IPS-15b (cell line): ENCODE results near the gene ANKRD34A.
"Not testable (repeated sequence)": the region's sequence is repeated elsewhere in the genome, so short reads cannot be mapped to it uniquely, and the experiment has no call there.

ENCODE experiments used
- H3K27me3 ChIP-seq: one replicate; pipeline ENCODE4 v1.6.1; 2013; ENCODE audit warnings: low read length; ENCODE audit not compliant: control insufficient read depth, insufficient read depth
- H3K36me3 ChIP-seq: one replicate; pipeline ENCODE4 v1.6.1; 2013; ENCODE audit warnings: low read length; ENCODE audit not compliant: control insufficient read depth, insufficient read depth
- H3K4me1 ChIP-seq: one replicate; pipeline ENCODE4 v1.6.1; 2013; ENCODE audit warnings: mild to moderate bottlenecking, low read length; ENCODE audit not compliant: control insufficient read depth, insufficient read depth
- H3K4me3 ChIP-seq: one replicate; pipeline ENCODE4 v1.5.1; 2013; ENCODE audit warnings: low read depth, low read length
- H3K9ac ChIP-seq: one replicate; pipeline ENCODE4 v1.6.1; 2013; ENCODE audit warnings: low read depth, mild to moderate bottlenecking, low read length
- H3K9me3 ChIP-seq: one replicate; pipeline ENCODE4 v1.6.1; 2013; ENCODE audit warnings: mild to moderate bottlenecking, low read length; ENCODE audit not compliant: control insufficient read depth, insufficient read depth

Gene ANKRD34A

GRCh38 chr1:145927063-145927886 is 37.1 kb downstream of the ANKRD34A start, which contains the start of gene RBM8A:
Gene RBM8A, minus strand, starts transcription at chr1:145927484. Its CDS starts 58 bp downstream, at chr1:145927426.
- Histone ChIP-seq H3K4me3 (peak within 1 kb of the TSS; percentile 97), H3K27me3 (no peaks in the 10 kb centered on the region)

GRCh38 chr1:145926686-145927062 is 37.7 kb downstream of the ANKRD34A start:
- no peaks in the 10 kb centered on the region for H3K9me3 ChIP-seq
- peak overlapping the region; percentile 88 for H3K9ac ChIP-seq
- peaks cover 2% of the 10 kb centered on the region for H3K36me3 ChIP-seq
- H3K27me3 ChIP-seq: no peaks in the 10 kb centered on the region
- H3K4me1 ChIP-seq: no peaks in the 10 kb centered on the region
- H3K4me3 ChIP-seq: peak overlapping the region; percentile 97

More at GRCh38 chr1:145927063-145927886, 37.1 kb downstream of the ANKRD34A start, which contains the start of gene RBM8A:
- H3K9me3 ChIP-seq: no peaks in the 10 kb centered on the region
- H3K9ac ChIP-seq: peak within 1 kb of the TSS; percentile 95
- no peaks in the 10 kb centered on the region for H3K4me1 ChIP-seq
- peaks cover 2% of the 10 kb centered on the region for H3K36me3 ChIP-seq

- H3K9ac ChIP-seq: no peak overlapping the region
- peaks cover 2% of the 10 kb centered on the region for H3K36me3 ChIP-seq
- peaks cover 4% of the 10 kb centered on the region for H3K27me3 ChIP-seq
- H3K4me3 ChIP-seq: no peak overlapping the region
- H3K4me1 ChIP-seq: no peaks in the 10 kb centered on the region
- H3K9me3 ChIP-seq: no peaks in the 10 kb centered on the region
Observed at GRCh38 chr1:145922266-145922665, 42.1 kb downstream of the ANKRD34A start.

GRCh38 chr1:145920297-145920696 is 44.1 kb downstream of the ANKRD34A start:
- H3K4me1 ChIP-seq, H3K27me3 ChIP-seq, H3K4me3 ChIP-seq, H3K9ac ChIP-seq, H3K36me3 ChIP-seq, H3K9me3 ChIP-seq: not testable (repeated sequence)

GRCh38 chr1:145918992-145919939 is 45.1 kb downstream of the ANKRD34A start:
- no peaks in the 10 kb centered on the region for H3K36me3 ChIP-seq
- no peaks in the 10 kb centered on the region for H3K4me1 ChIP-seq
- H3K27me3 ChIP-seq: peaks cover 4% of the 10 kb centered on the region
- peak overlapping the region; percentile 86 for H3K4me3 ChIP-seq
- peak overlapping the region; percentile 55 for H3K9ac ChIP-seq
- H3K9me3 ChIP-seq: no peaks in the 10 kb centered on the region

GRCh38 chr1:145918144-145918991 is 46.0 kb downstream of the ANKRD34A start, which contains the start of gene PEX11B:
Gene PEX11B, minus strand, starts transcription at chr1:145918717. Its CDS starts 29 bp downstream, at chr1:145918688.
- Histone ChIP-seq H3K27me3 (peaks cover 4% of the 10 kb centered on the region), H3K36me3 (no peaks in the 10 kb centered on the region), H3K9me3 (no peaks in the 10 kb centered on the region), H3K4me1 (no peaks in the 10 kb centered on the region), H3K4me3 (peak within 1 kb of the TSS; percentile 86), H3K9ac (peak within 1 kb of the TSS; percentile 56)

GRCh38 chr1:145917595-145917994 is 46.8 kb downstream of the ANKRD34A start:
- Histone ChIP-seq H3K27me3 (peaks cover 4% of the 10 kb centered on the region), H3K9me3 (no peaks in the 10 kb centered on the region), H3K4me1 (no peaks in the 10 kb centered on the region), H3K36me3 (no peaks in the 10 kb centered on the region), H3K4me3 (peak overlapping the region; percentile 86), H3K9ac (no peak overlapping the region)

- Histone ChIP-seq H3K9me3 (no peaks in the 10 kb centered on the region), H3K4me1 (no peaks in the 10 kb centered on the region), H3K4me3 (no peak overlapping the region), H3K27me3 (peaks cover 4% of the 10 kb centered on the region), H3K9ac (no peak overlapping the region), H3K36me3 (no peaks in the 10 kb centered on the region)
Observed at GRCh38 chr1:145916745-145917144, 47.6 kb downstream of the ANKRD34A start.

- Histone ChIP-seq H3K9me3 (no peaks in the 10 kb centered on the region), H3K4me1 (no peaks in the 10 kb centered on the region), H3K4me3 (no peak overlapping the region), H3K36me3 (no peaks in the 10 kb centered on the region), H3K9ac (no peak overlapping the region), H3K27me3 (peaks cover 9% of the 10 kb centered on the region)
Observed at GRCh38 chr1:145912128-145912641, 52.2 kb downstream of the ANKRD34A start.
